Measurements from ENCODE around the gene MPP7.
"Not testable (repeated sequence)": the region's sequence is repeated elsewhere in the genome, so short reads cannot be mapped to it uniquely, and the experiment has no call there.

The MPP7 gene

DNA sequence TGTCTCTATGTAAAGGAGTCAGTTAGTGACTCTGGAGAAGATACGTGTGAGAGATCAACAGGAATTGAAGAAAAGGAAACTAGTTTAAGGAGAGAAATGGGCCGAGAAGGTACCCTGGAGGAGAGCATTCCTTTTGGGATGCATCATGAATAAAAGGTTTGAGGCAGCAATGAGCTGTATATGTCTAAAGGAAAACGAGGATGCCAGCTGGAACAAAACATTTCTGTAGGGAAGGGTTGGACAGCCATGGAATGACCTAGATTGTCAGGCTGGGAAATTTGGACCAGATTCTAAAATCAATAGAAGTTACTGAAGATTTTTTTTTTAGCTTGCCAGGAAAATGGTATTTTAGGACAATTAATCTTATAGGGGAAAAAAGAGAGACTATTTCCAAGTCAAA is 17.2 kb upstream of the MPP7 start:
- no peaks in the 10 kb centered on the region for H3K4me1 ChIP-seq
- no peaks in the 10 kb centered on the region for H3K36me3 ChIP-seq
- DNase-seq = no peak
- TF ChIP-seq, protein P1, sequence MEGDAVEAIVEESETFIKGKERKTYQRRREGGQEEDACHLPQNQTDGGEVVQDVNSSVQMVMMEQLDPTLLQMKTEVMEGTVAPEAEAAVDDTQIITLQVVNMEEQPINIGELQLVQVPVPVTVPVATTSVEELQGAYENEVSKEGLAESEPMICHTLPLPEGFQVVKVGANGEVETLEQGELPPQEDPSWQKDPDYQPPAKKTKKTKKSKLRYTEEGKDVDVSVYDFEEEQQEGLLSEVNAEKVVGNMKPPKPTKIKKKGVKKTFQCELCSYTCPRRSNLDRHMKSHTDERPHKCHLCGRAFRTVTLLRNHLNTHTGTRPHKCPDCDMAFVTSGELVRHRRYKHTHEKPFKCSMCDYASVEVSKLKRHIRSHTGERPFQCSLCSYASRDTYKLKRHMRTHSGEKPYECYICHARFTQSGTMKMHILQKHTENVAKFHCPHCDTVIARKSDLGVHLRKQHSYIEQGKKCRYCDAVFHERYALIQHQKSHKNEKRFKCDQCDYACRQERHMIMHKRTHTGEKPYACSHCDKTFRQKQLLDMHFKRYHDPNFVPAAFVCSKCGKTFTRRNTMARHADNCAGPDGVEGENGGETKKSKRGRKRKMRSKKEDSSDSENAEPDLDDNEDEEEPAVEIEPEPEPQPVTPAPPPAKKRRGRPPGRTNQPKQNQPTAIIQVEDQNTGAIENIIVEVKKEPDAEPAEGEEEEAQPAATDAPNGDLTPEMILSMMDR (IDR thresholded peaks at IDR 0.05; ENCODE audit: low read depth, low read length) = no peak
- H3K9me3 ChIP-seq = no peaks in the 10 kb centered on the region
- no peaks in the 10 kb centered on the region for H3K27me3 ChIP-seq
- H3K4me3 ChIP-seq (ENCODE audit: low read depth, low read length) = no peak overlapping the region

DNA sequence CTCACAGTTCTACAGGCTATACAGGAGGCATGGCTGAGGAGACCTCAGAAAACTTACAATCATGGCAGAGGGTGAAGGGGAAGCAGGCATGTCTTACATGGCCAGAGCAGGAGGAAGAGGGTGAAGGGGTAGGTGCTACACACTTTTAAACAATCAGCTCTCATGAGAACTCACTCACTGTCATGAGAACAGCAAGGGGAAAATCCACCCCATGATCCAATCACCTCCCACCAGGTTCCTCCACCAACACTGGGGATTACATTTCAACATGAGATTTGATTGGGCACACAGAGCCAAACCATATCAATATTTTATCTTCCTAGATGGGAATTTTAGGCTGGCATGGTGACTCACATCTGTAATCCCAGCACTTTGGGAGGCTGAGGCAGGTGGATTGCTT is 16.2 kb upstream of the MPP7 start:
- H3K36me3 ChIP-seq; DNase-seq; H3K9me3 ChIP-seq; H3K27me3 ChIP-seq; H3K4me3 ChIP-seq (ENCODE audit: low read depth, low read length); H3K4me1 ChIP-seq: not testable (repeated sequence)

DNA sequence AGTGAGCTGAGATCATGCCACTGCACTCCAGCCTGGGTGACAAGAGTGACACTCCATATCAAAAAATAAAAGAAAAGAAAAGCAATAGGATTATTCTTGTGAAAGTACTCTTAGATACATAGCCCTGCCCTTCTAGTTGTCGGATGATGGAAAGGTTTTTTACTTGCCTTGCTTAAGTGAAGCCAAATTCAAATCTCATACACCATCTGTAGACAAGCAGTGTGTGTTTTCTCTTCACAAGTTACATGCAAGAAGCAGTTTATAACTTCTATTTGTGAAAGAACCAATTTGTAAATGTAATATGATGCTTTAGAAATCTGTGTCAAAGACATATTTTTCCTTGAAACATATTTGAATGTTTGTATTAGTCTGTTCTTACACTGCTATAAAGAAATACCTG is 15.8 kb upstream of the MPP7 start:
- no peak overlapping the region for H3K4me3 ChIP-seq (ENCODE audit: low read depth, low read length)
- H3K4me1 ChIP-seq = no peaks in the 10 kb centered on the region
- H3K27me3 ChIP-seq = no peaks in the 10 kb centered on the region
- DNase-seq = no peak
- TF ChIP-seq, protein P1 (IDR thresholded peaks at IDR 0.05; ENCODE audit: low read depth, low read length) = no peak
- H3K9me3 ChIP-seq = no peaks in the 10 kb centered on the region
- H3K36me3 ChIP-seq = no peaks in the 10 kb centered on the region

DNA sequence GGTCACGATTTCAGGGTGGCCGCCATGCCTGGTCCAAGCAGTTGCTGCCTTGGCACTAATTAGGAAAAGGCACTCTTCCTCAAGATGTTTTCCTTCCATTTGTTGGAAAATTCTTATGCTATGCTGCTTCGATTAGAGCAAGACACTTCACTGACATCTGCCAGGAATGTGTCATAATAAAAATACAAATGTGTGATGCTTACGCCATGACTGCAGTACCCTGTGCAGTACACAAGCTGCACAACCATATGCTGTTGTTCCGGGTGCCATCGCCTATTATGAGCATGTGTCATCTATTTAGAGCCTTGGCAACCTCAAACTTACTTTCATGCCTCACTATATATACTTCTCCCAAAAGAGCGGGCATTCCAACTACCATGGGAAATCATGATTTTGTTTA is 14.9 kb upstream of the MPP7 start:
- Histone ChIP-seq H3K4me3 (ENCODE audit: low read depth, low read length) (no peak overlapping the region), H3K4me1 (no peaks in the 10 kb centered on the region), H3K36me3 (no peaks in the 10 kb centered on the region), H3K9me3 (no peaks in the 10 kb centered on the region), H3K27me3 (no peaks in the 10 kb centered on the region)
- DNase-seq = no peak
- TF ChIP-seq, protein P1 (IDR thresholded peaks at IDR 0.05; ENCODE audit: low read depth, low read length) = no peak

DNA sequence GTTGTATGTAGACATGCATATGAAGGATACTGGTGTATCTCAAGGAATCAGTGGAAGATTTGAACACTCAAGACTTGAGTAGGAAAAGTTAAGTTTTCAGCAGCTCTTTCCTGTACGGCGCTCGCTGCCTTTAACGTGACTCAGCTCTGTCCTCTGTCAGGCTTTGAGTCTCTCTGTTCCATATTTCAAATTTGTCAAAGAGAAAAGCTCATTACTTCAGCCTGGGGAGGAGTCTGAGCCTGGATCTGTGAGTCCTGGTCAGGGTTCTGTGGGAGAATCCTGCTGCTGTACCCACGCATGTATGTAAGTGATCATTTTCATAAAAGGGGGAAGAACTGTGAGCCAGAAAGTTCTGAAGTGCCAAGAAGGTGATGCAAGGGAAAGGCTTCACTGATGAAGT is 13.8 kb upstream of the MPP7 start:
- Histone ChIP-seq H3K4me1 (no peaks in the 10 kb centered on the region), H3K36me3 (no peaks in the 10 kb centered on the region), H3K27me3 (no peaks in the 10 kb centered on the region), H3K9me3 (no peaks in the 10 kb centered on the region), H3K4me3 (ENCODE audit: low read depth, low read length) (no peak overlapping the region)
- no peak for DNase-seq
- TF ChIP-seq, protein P1 (IDR thresholded peaks at IDR 0.05; ENCODE audit: low read depth, low read length) = no peak

DNA sequence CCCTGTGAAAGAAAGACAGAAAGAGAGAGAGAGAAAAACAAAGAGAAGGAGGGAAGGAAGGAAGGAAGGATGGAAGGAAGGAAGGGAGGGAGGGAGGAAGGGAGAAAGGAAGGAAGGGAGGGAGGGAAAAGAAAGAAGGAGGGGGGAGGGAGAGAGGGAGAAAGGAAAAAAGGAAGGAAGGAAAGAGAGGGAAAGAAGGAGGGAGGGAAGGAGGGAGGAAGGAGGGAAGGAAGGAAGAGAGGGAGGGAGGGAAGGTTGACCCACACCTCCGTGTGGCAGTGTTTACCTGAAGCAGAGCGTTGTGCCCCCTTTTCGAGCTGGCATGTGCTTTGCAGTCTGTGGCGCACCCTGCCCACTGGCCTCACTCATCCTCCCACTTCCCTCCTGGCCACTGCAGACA is 12.3 kb upstream of the MPP7 start:
- no peak for DNase-seq
- H3K36me3 ChIP-seq = no peaks in the 10 kb centered on the region
- no peaks in the 10 kb centered on the region for H3K27me3 ChIP-seq
- H3K9me3 ChIP-seq = no peaks in the 10 kb centered on the region
- TF ChIP-seq, protein P1 (IDR thresholded peaks at IDR 0.05; ENCODE audit: low read depth, low read length) = no peak
- H3K4me1 ChIP-seq = no peaks in the 10 kb centered on the region
- H3K4me3 ChIP-seq (ENCODE audit: low read depth, low read length) = no peak overlapping the region

DNA sequence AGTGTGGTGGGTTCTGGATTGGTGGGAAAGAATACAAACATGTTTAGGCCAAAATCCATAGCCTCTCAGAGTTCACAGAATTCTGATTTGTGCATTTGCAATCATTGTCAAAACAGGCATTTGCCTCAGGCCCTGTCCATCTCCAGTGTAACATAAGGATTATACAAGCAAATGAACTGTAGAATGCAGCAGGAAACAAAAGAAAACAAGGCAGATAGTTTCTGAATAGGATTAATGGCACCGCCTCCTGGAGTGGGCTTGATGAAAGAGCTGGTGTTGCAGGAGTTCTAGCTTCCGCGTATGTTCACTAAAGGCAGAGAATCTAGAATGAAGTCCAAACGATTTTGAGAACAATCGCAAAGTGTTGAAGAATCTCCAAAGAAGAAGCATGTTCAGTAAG is 11.3 kb upstream of the MPP7 start:
- TF ChIP-seq, protein P1 (IDR thresholded peaks at IDR 0.05; ENCODE audit: low read depth, low read length) = no peak
- no peaks in the 10 kb centered on the region for H3K9me3 ChIP-seq
- H3K4me3 ChIP-seq (ENCODE audit: low read depth, low read length) = no peak overlapping the region
- H3K4me1 ChIP-seq = no peaks in the 10 kb centered on the region
- no peaks in the 10 kb centered on the region for H3K27me3 ChIP-seq
- no peaks in the 10 kb centered on the region for H3K36me3 ChIP-seq
- no peak for DNase-seq
